GM12878 (cell line): ENCODE results near the gene BSN.

ENCODE experiments used
- BCL11A ChIP-seq: IDR thresholded peaks from 2 replicates; pipeline ENCODE4 v1.6.1; 2011; ENCODE audit warnings: low read depth, low read length
- CTCF ChIP-seq, 3 experiments: IDR thresholded peaks in 2 of 3; conservative IDR thresholded peaks in 1 of 3; 2 replicates each; pipeline ENCODE4 v1.5.1; 2011; ENCODE audit warnings: low read depth in 3 of 3, low read length in 3 of 3, mild to moderate bottlenecking in 3 of 3, control low read depth in 2 of 3, moderate library complexity in 2 of 3, inconsistent platforms in 1 of 3, mixed read lengths in 1 of 3; ENCODE audit not compliant: control insufficient read depth in 2 of 3, insufficient read depth in 1 of 3; ENCODE audit errors: extremely low read depth in 1 of 3
- ESRRA ChIP-seq: IDR thresholded peaks from 2 replicates; pipeline ENCODE4 v1.6.1; 2012; ENCODE audit warnings: mild to moderate bottlenecking, low read length, improper control_type of control experiment
- FOXK2 ChIP-seq: fragments of 450-650 bp; IDR thresholded peaks from 2 replicates; pipeline ENCODE4 v1.6.1; 2017; ENCODE audit warnings: mild to moderate bottlenecking, moderate library complexity
- GABPA ChIP-seq: IDR thresholded peaks from 2 replicates; pipeline ENCODE4 v1.6.1; 2014; ENCODE audit warnings: antibody characterized with exemption, low read depth, mild to moderate bottlenecking, inconsistent platforms

GRCh38 chr3:49552087-49552486 is 2.2 kb upstream of the BSN start:
- TF ChIP-seq GABPA = no peak
- TF ChIP-seq CTCF (IDR thresholded peaks at IDR 0.05 in 2 of 3, conservative IDR thresholded peaks at IDR 0.05 in 1 of 3; ENCODE audit: control insufficient read depth in 2 of 3, extremely low read depth in 1 of 3, insufficient read depth in 1 of 3, low read depth in 3 of 3, low read length in 3 of 3) = no peak
- no peak for TF ChIP-seq BCL11A
- no peak for TF ChIP-seq ESRRA
- TF ChIP-seq FOXK2 = no peak
